Activated naive CD8-positive, alpha-beta T cell treated with anti-CD3 and anti-CD28 coated beads for 36 hours (primary cell): ENCODE results near the gene JADE2. TPM values are rescaled to one million over a fixed set of nuclear protein-coding genes. Genes with fewer than 3 reads are reported as not detected.
A peak's percentile ranks its signal among the peaks of the same experiment; 100 is the strongest.
"Not testable (repeated sequence)": the region's sequence is repeated elsewhere in the genome, so short reads cannot be mapped to it uniquely, and the experiment has no call there.

Experiments used
- DNase-seq: peaks from one replicate; pipeline ENCODE4 v3.0.0; 2021
- H3K27ac Mint-ChIP-seq: one replicate; pipeline ENCODE4 v1.8.0; 2022; ENCODE audit warnings: mild to moderate bottlenecking, moderate library complexity, mixed read lengths
- H3K27me3 Mint-ChIP-seq: one replicate; pipeline ENCODE4 v1.8.0; 2022; ENCODE audit warnings: mild to moderate bottlenecking, mixed read lengths
- H3K36me3 Mint-ChIP-seq: one replicate; pipeline ENCODE4 v1.8.0; 2021; ENCODE audit warnings: mild to moderate bottlenecking, mixed read lengths
- H3K4me1 Mint-ChIP-seq: one replicate; pipeline ENCODE4 v1.8.0; 2021; ENCODE audit warnings: mixed read lengths
- H3K4me3 Mint-ChIP-seq: one replicate; pipeline ENCODE4 v1.8.0; 2022; ENCODE audit warnings: mild to moderate bottlenecking, moderate library complexity, mixed read lengths
- H3K9me3 Mint-ChIP-seq: one replicate; pipeline ENCODE4 v1.8.0; 2022; ENCODE audit warnings: mixed read lengths
- total RNA-seq, 2 experiments: library from RNA; stranded (reverse); gene quantifications; one replicate each; pipeline ENCODE4 v1.2.3, GENCODE V29; 2021

Gene JADE2
- total RNA-seq, 2 experiments from 2014 or later, result 80.2 to 80.3 TPM

DNA sequence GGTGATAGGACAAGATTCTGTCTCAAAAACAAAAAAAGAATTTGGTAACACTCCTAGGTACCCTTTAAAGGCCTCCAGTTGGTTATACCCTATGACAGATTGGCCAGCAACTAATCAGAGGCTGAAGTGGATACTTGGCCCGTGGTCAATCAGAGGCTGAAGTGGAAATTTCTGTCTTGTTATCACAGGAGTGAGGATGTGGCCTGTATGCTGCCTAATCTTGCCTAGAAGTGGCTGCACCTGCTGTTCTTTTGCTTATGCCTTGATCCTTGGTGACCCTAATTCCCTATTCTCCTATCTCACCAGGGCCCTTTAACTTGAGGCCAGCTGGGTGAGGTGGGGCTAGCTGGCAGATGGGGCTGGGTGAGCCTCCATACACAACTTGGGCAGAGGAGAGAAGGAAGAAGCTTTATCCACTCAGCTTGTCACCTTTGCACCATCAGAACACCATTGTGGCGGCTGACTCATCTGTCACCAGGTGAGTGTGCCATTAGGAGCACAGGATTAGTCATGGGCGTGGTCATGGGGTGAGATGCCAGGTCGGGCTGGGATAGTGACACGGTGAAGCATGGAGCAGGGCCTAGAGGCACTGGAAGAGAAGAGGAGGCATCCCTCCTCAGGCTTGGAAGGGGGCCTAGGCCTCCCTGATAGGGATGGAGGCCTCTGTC is 65.7 kb downstream of the JADE2 start:
- H3K27ac Mint-ChIP-seq, result no peak overlapping the region

DNA sequence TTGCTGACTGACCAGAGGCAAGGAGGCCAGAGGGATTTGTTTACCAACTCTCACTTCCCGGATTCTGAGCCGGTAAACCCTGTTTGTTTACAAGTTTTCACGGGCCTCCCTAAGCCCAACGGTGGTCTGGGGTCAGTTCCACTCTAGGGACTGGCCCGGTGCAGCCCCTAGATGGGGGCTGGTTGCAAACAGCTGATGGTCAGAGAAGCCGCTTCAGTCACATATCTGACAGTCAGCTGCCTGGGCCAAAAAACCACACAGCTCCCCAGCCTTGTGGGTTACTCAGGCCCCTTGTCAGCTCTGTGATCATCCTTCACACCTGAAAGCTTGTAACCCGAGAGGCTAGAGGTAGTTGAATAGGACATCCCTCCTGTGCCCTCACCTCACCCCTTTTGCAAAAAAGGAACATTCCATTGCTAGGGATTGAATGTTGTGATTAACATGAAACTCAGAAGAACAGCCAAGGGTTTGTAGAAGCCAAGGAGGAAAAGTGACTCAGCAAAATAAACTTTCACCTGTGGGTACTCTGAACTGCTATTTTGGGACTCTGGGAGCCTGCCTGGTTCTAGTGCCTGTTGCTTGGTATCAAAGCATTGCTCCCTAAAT is 66.8 kb downstream of the JADE2 start:
- Mint-ChIP-seq H3K4me3 (no peak overlapping the region), H3K36me3 (no peaks in the 10 kb centered on the region), H3K27me3 (no peaks in the 10 kb centered on the region), H3K27ac (no peak overlapping the region), H3K4me1 (peaks cover 10% of the 10 kb centered on the region), H3K9me3 (no peaks in the 10 kb centered on the region)
- no peak for DNase-seq

More for the DNA sequence above, 65.7 kb downstream of the JADE2 start:
- H3K4me1 Mint-ChIP-seq, result peaks cover 17% of the 10 kb centered on the region
- no peak overlapping the region for H3K4me3 Mint-ChIP-seq
- no peaks in the 10 kb centered on the region for H3K27me3 Mint-ChIP-seq
- no peaks in the 10 kb centered on the region for H3K9me3 Mint-ChIP-seq
- DNase-seq, result peak; percentile 57
- H3K36me3 Mint-ChIP-seq, result no peaks in the 10 kb centered on the region

DNA sequence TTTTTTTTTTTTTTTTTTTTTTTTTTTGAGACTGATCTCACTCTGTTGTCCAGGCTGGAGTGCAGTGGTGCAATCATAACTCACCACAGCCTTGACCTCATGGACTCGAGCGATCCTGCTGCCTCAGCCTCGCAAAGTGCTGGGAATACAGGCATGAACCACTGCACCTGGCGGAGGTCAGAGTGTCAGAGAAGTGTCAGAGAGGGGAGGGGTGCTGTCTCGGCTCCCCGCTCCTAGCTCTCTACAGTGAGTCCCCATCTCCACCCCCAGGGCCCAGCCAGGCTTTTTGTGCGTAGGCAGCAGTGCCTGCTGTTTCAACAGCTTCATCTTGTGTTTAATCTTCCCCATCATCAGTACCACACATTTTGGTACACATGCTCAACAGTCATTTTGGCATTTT is 68.9 kb downstream of the JADE2 start:
- Mint-ChIP-seq H3K9me3 (no peaks in the 10 kb centered on the region), H3K27ac (no peak overlapping the region), H3K4me3 (no peak overlapping the region), H3K4me1 (peaks cover 10% of the 10 kb centered on the region), H3K36me3 (no peaks in the 10 kb centered on the region), H3K27me3 (no peaks in the 10 kb centered on the region)
- no peak for DNase-seq

DNA sequence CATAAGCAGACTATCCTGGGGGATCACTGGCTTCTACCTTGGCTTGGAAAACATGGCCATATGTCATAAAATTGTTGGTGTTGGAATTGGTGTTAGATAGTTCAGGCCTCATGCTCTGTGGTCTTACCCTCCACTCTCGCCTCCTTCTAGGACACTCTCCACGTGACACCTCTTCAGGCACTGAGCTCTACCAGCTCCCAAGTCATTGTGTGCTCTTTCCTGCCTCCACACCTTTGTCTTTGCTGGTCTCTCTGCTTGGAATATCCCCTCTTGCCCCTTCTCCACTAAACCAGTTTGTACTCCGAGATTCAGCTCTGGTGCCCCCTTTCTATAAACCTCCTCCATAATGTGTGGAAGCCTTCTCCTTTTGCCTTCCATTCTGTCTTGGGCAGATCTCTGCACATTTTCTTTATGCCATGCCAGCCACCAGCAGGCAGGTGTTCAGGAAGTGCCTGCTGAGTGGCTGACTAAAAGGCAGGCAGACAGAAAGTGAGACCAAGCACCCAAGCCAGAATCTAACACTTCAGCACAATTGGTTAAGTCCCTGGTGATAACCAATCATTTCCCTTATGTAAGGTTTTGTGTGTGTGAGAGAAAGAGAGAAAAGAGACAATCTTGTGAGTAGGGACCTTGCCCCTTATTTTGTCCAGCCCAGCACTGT is 69.5 kb downstream of the JADE2 start:
- H3K36me3 Mint-ChIP-seq, result no peaks in the 10 kb centered on the region
- peaks cover 8% of the 10 kb centered on the region for H3K4me1 Mint-ChIP-seq
- no peak overlapping the region for H3K27ac Mint-ChIP-seq
- DNase-seq, result no peak
- H3K4me3 Mint-ChIP-seq, result no peak overlapping the region
- H3K27me3 Mint-ChIP-seq, result no peaks in the 10 kb centered on the region
- no peaks in the 10 kb centered on the region for H3K9me3 Mint-ChIP-seq

DNA sequence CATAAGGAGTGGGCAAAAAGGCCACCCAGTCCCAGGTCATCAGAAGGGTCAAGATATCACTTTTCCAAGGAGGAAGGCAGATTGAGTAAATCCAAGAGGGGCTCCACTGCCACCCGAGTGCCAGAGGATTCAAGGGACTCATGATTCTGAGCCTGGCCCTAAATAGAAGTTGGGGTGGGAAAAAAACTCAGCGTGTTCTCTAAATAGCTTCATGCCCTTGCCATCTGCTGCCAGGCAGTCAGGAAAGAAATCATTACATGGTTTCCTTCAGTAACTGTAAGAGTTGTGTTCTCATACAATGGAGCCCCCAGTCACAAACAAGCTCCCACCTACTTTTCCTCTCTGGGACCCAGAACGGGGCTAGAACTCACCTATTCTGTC is 70.0 kb downstream of the JADE2 start:
- Mint-ChIP-seq H3K9me3 (no peaks in the 10 kb centered on the region), H3K4me1 (peaks cover 9% of the 10 kb centered on the region), H3K36me3 (peaks cover under 1% of the 10 kb centered on the region), H3K27ac (no peak overlapping the region), H3K4me3 (no peak overlapping the region), H3K27me3 (no peaks in the 10 kb centered on the region)
- no peak for DNase-seq

DNA sequence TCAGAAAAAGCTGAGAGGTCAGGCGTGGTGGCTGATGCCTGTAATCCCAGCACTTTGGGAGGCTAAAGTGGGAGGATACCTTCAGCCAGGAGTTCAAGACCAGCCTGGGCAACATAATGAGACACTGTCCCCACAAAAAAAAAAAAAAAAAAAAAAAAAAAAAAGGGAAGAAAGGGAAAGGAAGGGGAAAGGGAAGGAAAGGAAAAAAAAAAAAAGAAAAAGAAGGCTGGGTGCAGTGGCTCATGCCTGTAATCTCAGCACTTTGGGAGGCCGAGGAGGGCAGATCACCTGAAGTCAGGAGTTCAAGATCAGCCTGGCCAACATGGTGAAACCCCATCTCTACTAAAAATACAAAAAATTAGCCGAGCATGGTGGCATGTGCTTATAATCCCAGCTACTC is 74.3 kb downstream of the JADE2 start:
- H3K36me3 Mint-ChIP-seq, result peaks cover 13% of the 10 kb centered on the region
- H3K27ac Mint-ChIP-seq, H3K9me3 Mint-ChIP-seq, H3K27me3 Mint-ChIP-seq, DNase-seq, H3K4me3 Mint-ChIP-seq: not testable (repeated sequence)
- H3K4me1 Mint-ChIP-seq, result peaks cover 23% of the 10 kb centered on the region

DNA sequence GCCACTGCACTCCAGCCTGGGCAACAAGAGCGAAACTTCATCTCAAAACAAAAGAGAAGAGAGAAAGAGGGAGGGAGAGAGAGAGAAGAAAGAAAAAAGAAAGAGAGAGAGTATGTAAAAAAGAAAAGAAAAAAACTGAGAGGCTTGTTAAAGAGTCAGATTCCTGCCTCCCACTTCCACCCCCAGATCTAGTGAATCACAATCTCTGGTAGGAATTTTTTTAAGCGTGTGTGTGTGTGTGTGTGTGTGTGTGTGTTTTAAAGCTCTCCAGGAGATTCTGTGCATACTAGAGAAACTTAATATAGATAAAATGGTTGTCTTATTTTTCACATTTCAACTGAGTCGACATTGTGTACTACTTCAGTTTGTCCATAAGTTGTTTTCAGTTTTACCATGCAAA is 75.1 kb downstream of the JADE2 start:
- Mint-ChIP-seq H3K27me3 (no peaks in the 10 kb centered on the region), H3K36me3 (peaks cover 13% of the 10 kb centered on the region), H3K4me3 (no peak overlapping the region), H3K27ac (peak overlapping the region; percentile 11), H3K9me3 (no peaks in the 10 kb centered on the region), H3K4me1 (peaks cover 28% of the 10 kb centered on the region)
- DNase-seq, result no peak

DNA sequence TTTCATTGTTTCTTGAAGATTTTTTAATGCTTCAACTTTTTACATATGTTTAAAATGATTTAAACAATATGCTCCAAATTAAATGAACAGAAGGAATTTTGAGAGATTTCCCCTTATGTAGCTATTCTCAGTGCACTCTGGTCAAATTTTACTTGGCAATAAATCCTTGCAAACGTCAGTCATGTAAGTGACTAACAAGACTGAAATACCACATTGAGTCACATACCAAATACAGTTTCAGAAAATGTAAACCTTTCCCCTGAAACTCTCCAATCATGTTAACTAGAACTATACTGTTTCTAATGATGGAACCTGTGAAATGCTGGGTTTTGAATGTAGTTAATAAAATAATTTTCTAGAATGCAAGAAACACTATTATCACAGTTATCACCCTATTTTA is 77.6 kb downstream of the JADE2 start:
- H3K9me3 Mint-ChIP-seq, result no peaks in the 10 kb centered on the region
- H3K27ac Mint-ChIP-seq, result peak overlapping the region; percentile 74
- H3K4me3 Mint-ChIP-seq, result no peak overlapping the region
- peaks cover 31% of the 10 kb centered on the region for H3K4me1 Mint-ChIP-seq
- H3K36me3 Mint-ChIP-seq, result peaks cover 13% of the 10 kb centered on the region
- no peaks in the 10 kb centered on the region for H3K27me3 Mint-ChIP-seq
- no peak for DNase-seq

DNA sequence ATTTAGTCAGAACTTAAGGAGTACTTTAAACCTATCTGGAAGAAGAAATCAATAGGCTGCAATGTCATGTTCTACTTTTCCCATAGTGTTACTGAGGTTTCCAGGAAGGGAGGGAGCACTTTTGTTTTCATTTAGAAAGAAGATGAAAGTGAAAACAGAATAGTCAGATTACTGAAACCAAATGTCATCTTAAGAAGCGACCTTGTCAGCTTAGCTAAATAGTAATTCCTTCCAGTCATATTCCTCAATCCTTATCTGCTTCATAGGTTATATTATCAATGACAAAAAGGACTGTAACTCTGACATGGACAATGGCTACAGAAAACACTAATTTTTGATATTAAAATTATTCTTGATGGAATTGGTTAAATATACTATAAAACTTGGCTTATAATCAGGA is 79.4 kb downstream of the JADE2 start:
- peaks cover 42% of the 10 kb centered on the region for H3K4me1 Mint-ChIP-seq
- H3K27ac Mint-ChIP-seq, result peak overlapping the region; percentile 72
- H3K4me3 Mint-ChIP-seq, result no peak overlapping the region
- DNase-seq, result no peak
- no peaks in the 10 kb centered on the region for H3K9me3 Mint-ChIP-seq
- H3K36me3 Mint-ChIP-seq, result peaks cover 25% of the 10 kb centered on the region
- no peaks in the 10 kb centered on the region for H3K27me3 Mint-ChIP-seq

DNA sequence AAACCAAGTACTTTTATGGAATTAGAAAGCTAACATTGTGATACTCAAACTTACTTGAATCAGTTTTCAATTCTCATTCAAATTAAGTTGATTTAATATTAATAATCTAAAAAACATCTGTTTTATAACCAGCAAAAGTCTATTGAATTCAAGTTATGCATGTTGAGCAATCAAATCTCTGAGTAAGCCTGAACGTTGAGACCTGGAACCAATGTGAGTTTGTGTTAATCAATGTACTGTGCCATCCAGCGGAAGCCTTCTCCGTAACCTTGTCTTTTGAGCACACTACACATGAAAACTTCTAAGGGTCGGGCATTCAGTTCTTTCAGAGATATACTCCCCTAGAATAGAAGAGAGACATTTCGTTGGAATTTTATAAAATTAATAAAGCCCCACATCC is 81.3 kb downstream of the JADE2 start:
- Mint-ChIP-seq H3K36me3 (peaks cover 28% of the 10 kb centered on the region), H3K27ac (no peak overlapping the region), H3K4me1 (peaks cover 44% of the 10 kb centered on the region), H3K27me3 (no peaks in the 10 kb centered on the region), H3K9me3 (no peaks in the 10 kb centered on the region), H3K4me3 (no peak overlapping the region)
- DNase-seq, result no peak

DNA sequence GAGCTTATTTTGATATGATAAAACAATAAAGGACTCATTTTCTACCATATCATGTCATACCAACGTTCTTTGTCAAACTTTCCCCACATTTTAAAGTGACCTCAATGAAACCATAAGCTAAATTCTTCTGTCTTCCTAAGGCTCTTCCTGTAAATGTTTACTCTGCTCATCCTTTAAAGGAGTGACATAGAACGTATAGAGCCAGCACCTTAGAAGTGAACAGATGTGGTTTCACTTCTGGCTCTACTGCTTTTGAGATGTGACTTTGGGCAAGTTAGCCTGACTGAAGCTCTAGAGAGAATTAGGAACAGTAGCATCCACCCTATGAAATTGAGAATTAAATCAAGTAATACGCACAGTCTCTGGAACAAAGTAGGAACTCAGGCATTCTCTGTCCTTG is 83.1 kb downstream of the JADE2 start:
- no peaks in the 10 kb centered on the region for H3K27me3 Mint-ChIP-seq
- no peaks in the 10 kb centered on the region for H3K9me3 Mint-ChIP-seq
- H3K27ac Mint-ChIP-seq, result peak overlapping the region; percentile 79
- H3K36me3 Mint-ChIP-seq, result peaks cover 27% of the 10 kb centered on the region
- peaks cover 35% of the 10 kb centered on the region for H3K4me1 Mint-ChIP-seq
- DNase-seq, result no peak
- no peak overlapping the region for H3K4me3 Mint-ChIP-seq

DNA sequence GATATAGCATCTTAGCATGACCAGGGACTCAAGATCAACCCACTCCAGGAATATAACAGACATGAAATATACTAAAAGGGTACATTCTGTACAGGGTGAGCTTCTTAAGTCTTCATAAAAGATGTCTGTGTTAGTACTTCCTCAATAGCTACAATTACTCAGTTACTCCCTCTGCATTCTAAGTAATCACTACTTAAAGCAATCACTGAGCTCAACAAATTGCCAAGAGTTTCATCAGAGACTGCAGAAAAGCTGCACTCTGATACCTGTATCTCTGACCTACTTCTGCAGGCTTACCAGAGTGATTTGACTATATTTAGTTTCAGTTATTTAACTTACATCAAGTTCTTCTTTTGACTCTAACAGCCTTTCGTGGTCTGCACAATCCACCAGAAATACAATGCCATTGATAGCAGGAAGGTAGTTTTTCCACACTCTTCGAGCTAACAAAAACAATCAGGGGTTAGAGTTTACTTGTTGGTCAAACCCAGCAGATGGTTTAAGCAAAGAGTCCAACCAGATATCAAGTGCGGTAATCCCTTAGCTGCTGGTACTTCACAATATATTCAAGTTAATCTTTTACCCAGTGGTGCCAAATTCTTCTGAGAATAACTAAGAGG is 83.9 kb downstream of the JADE2 start:
- no peak for DNase-seq
- Mint-ChIP-seq H3K27me3 (no peaks in the 10 kb centered on the region), H3K4me3 (no peak overlapping the region), H3K27ac (peak overlapping the region; percentile 79), H3K36me3 (peaks cover 23% of the 10 kb centered on the region), H3K9me3 (no peaks in the 10 kb centered on the region), H3K4me1 (peaks cover 28% of the 10 kb centered on the region)

DNA sequence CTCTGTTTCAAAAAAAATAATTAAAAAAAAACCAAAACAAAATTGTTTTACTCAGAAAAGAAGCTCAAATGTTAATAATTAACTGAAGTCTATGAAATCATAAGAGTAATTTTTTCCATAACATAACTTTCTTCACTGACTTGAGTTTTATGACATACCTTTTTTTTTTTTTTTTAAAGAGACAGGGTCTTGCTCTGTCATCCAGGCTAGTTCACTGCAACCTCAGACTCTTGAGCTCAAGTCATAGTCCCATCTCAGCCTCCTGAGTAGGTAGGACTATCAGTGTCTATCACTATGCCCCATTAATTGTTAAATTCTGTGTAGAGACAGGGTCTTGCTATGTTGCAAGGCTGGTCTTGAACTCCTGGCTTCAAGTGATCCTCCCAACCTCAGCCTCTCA is 85.3 kb downstream of the JADE2 start:
- no peaks in the 10 kb centered on the region for H3K27me3 Mint-ChIP-seq
- H3K36me3 Mint-ChIP-seq, result peaks cover 20% of the 10 kb centered on the region
- H3K4me3 Mint-ChIP-seq, result no peak overlapping the region
- no peak for DNase-seq
- no peak overlapping the region for H3K27ac Mint-ChIP-seq
- no peaks in the 10 kb centered on the region for H3K9me3 Mint-ChIP-seq
- H3K4me1 Mint-ChIP-seq, result peaks cover 17% of the 10 kb centered on the region

DNA sequence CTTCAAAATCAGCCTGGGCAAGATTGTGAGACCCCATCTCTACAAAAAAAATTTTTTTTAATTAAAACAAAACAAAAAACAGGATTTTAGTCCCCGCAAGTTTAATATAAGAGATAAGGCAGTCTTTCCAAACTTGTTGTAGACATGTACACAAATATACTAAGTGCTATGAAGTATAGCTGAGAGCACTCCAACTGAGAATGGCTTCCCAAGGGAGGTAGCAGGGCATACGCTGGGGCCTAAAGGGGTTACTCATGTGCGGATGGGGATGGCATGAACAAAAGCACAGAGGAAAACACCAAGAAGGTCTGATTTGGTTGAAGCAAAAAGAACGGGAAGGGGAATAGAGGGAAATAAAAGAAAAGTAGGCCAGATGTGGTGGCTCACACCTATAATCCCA is 86.0 kb downstream of the JADE2 start:
- peak overlapping the region; percentile 11 for H3K27ac Mint-ChIP-seq
- H3K36me3 Mint-ChIP-seq, result peaks cover 20% of the 10 kb centered on the region

DNA sequence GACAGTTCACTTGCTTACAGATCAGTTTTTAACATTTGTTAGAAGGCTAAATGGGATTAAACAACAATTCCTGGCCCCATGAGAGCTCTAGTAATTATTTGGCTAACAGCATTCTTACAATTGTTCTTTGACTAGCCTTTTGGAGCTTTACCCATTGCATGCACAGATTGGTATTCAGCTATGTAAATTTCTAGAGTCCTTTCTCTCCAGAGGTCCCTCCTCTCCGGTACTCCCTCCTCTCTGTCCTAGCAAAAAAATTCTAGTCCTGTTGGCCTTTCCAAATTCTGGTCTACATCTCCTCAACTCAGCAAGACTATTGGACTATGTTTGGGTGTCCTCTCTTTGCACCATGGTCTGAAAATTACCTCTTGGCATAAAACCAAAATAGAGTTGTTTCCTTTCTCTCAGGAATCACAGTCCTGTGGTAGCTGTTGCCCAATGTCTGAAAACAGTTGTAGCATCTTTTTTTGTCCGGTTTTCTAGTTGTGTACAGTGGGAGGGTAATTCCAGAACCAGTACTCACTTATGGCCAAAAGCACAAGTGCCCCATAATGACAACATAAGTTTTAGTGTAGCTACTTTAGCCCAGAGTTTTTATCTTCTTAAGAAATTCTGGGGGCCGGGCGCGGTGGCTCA is 89.1 kb downstream of the JADE2 start:
- Mint-ChIP-seq H3K4me3 (no peak overlapping the region), H3K36me3 (peaks cover 10% of the 10 kb centered on the region), H3K27me3 (no peaks in the 10 kb centered on the region), H3K27ac (no peak overlapping the region), H3K9me3 (no peaks in the 10 kb centered on the region), H3K4me1 (peaks cover 5% of the 10 kb centered on the region)
- DNase-seq, result no peak

More for the DNA sequence above, 86.0 kb downstream of the JADE2 start:
- no peak for DNase-seq
- H3K4me3 Mint-ChIP-seq, result no peak overlapping the region
- H3K4me1 Mint-ChIP-seq, result peaks cover 15% of the 10 kb centered on the region
- no peaks in the 10 kb centered on the region for H3K9me3 Mint-ChIP-seq
- no peaks in the 10 kb centered on the region for H3K27me3 Mint-ChIP-seq
